H54 (cell line): ENCODE measurements around the gene MLF2.

Experiments used
- DNase-seq: peaks from one replicate; pipeline ENCODE4 v3.0.0; 2011; ENCODE audit warnings: low spot score, mixed read lengths; ENCODE audit not compliant: insufficient read length
- FAIRE-seq: peaks from 3 replicates; lab custom pipeline; 2011; peaks lifted over from hg19 to GRCh38; lab: Jason Lieb, UNC
- POLR2A ChIP-seq: IDR thresholded peaks from 2 replicates; pipeline ENCODE4 v1.6.1; 2011; ENCODE audit warnings: low read depth, mild to moderate bottlenecking, low read length

Gene MLF2

GRCh38 chr12:6765634-6766581 lies 13.0 kb upstream of the MLF2 start, which contains the start of gene PTMS:
Gene PTMS (plus strand): TSS chr12:6766363. CDS start chr12:6766706, 343 bp downstream.
- peak; percentile 99 for TF ChIP-seq POLR2A
- FAIRE-seq (no peak), DNase-seq (no peak)

- no peak for TF ChIP-seq POLR2A
- DNase-seq (no peak), FAIRE-seq (no peak)
Observed at GRCh38 chr12:6765048-6765633, 12.2 kb upstream of the MLF2 start.

- peak; percentile 94 for FAIRE-seq
- peak; percentile 95 for DNase-seq
- peak; percentile 44; the same call in 1 of the 2 replicates for TF ChIP-seq POLR2A
Observed at GRCh38 chr12:6764011-6764828, 11.3 kb upstream of the MLF2 start.

GRCh38 chr12:6763380-6763779 lies 10.4 kb upstream of the MLF2 start:
- DNase-seq (no peak), FAIRE-seq (no peak)
- no peak for TF ChIP-seq POLR2A

GRCh38 chr12:6759741-6760140 lies 6.8 kb upstream of the MLF2 start:
- TF ChIP-seq POLR2A, result no peak
- DNase-seq, result no peak
- FAIRE-seq, result no peak

GRCh38 chr12:6758506-6759095 lies 5.7 kb upstream of the MLF2 start:
- no peak for TF ChIP-seq POLR2A
- no peak for FAIRE-seq
- DNase-seq, result no peak

GRCh38 chr12:6757028-6757690 lies 4.2 kb upstream of the MLF2 start:
- TF ChIP-seq POLR2A, result no peak
- DNase-seq (no peak), FAIRE-seq (no peak)

GRCh38 chr12:6754411-6754810 lies 1.5 kb upstream of the MLF2 start:
- FAIRE-seq (no peak), DNase-seq (no peak)
- TF ChIP-seq POLR2A, result no peak

GRCh38 chr12:6753772-6754356 lies 923 bp upstream of the MLF2 start:
- no peak for TF ChIP-seq POLR2A
- no peak for DNase-seq

GRCh38 chr12:6752167-6752920 lies 597 bp downstream of the MLF2 start:
- no peak for DNase-seq

More at GRCh38 chr12:6753772-6754356, 923 bp upstream of the MLF2 start:
- FAIRE-seq, result no peak

GRCh38 chr12:6751767-6752166 lies 1.2 kb downstream of the MLF2 start:
- FAIRE-seq (no peak), DNase-seq (no peak)
- TF ChIP-seq POLR2A, result no peak

More at GRCh38 chr12:6752167-6752920, 597 bp downstream of the MLF2 start:
- TF ChIP-seq POLR2A, result no peak
- FAIRE-seq, result no peak

- FAIRE-seq (no peak), DNase-seq (no peak)
- no peak for TF ChIP-seq POLR2A
Observed at GRCh38 chr12:6750506-6750905, 2.4 kb downstream of the MLF2 start.
